ENCODE data around the gene CSMD2. TPM values are rescaled to one million over a fixed set of nuclear protein-coding genes. Genes with fewer than 3 reads are reported as not detected.
"Not testable (repeated sequence)": the region's sequence is repeated elsewhere in the genome, so short reads cannot be mapped to it uniquely, and the experiment has no call there.

Gene CSMD2
- total RNA-seq, 1 experiment from 2014 or later, result not detected

DNA sequence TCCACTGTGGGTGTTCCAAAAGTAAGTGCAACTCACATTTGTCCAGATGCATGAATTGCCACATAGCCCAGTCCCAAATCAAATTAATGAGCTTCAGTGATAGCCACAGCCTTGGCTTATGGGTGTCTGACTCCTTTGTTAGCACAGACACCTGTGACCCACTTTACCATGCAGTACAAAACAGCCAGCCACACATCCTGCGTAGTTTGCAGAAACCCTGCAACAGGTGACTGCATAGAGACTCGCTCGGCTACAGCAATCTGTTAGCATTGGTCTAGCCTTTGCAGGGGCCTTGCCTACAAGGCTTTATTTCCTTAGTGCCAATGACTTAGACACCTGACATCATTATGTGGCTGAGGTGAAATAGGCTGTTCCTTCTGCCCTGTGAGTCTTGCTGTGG lies 135.5 kb downstream of the CSMD2 start:
- in situ Hi-C loops (cut with HindIII; ENCODE audit: low pct_unique_long_range_greater_than_20kb, low sequenced_read_pairs), result no loop called here
- DNase-seq (ENCODE audit: low read depth), result no peak

DNA sequence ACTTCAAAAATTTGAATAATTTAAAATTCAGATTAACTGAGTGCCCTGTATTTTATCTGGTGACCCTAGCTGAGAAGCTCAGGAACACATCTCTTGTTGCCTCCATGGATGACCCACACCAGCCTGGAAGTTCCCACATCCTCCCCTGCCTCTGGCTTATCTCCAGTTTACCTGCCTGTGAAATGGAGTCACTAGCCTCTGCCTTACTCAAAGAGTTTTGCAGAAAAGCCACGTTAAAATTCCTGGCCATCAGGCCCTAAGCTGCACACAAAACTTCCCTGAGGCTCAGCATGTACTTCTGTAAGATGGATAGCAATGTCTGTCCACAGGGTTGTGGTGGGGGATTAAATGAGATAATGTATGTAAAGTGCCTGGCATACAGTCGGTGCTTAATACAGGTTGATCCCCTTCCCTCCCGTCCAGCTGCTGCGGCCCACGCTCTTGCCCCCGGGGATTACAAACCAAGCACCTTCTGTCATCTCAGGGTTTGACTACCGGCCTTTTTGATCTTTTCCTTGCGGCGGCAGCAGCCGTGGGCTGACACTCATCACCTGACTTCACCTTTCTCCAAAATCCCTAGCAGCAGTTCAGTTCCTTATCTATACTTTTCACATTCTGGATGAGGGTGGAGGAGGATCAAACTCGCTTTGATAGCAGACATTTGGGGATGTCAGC lies 136.5 kb downstream of the CSMD2 start:
- in situ Hi-C loops (cut with HindIII; ENCODE audit: low pct_unique_long_range_greater_than_20kb, low sequenced_read_pairs), result no loop called here
- DNase-seq (ENCODE audit: low read depth), result no peak

DNA sequence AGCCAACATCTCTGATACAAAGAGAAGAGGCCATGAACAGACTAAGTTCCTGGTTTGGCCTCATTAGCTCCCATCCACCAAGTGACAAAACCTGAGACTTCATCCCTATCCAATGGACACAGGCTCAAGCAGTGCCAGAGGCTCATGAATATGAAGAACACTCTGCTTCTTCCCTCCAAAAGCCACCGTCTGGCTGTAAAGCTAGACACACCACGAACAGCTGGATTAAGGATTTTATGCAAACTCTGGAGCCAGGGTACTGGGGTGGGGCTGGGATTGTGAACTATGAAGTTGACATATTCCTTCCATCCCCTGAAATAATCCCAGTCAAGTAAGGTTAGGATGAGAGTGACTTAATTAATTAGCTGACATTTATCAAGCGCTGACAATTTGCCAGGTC lies 139.4 kb downstream of the CSMD2 start:
- in situ Hi-C loops (cut with HindIII; ENCODE audit: low pct_unique_long_range_greater_than_20kb, low sequenced_read_pairs), result no loop called here

DNA sequence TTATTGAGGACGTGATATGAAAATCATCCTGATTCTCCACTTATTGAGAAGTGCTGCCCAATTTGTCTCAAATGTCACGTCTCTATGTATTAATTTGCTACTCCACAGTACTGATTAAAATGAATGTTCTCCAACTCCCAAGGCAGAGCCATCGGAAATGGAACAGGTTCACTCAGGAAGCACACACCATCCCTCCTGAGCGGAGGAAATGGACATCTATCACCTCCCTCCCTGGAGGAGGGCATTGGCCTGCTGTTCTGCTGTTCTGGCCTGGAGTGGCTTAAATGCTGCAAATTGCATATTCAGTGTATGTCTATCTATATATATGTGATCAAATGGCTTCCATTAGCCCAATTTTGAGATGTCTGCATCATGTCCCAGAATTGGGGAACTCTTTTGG lies 140.5 kb downstream of the CSMD2 start:
- DNase-seq (ENCODE audit: low read depth), result no peak
- in situ Hi-C loops (cut with HindIII; ENCODE audit: low pct_unique_long_range_greater_than_20kb, low sequenced_read_pairs), result no loop called here

More for the DNA sequence above, 139.4 kb downstream of the CSMD2 start:
- DNase-seq (ENCODE audit: low read depth), result no peak

DNA sequence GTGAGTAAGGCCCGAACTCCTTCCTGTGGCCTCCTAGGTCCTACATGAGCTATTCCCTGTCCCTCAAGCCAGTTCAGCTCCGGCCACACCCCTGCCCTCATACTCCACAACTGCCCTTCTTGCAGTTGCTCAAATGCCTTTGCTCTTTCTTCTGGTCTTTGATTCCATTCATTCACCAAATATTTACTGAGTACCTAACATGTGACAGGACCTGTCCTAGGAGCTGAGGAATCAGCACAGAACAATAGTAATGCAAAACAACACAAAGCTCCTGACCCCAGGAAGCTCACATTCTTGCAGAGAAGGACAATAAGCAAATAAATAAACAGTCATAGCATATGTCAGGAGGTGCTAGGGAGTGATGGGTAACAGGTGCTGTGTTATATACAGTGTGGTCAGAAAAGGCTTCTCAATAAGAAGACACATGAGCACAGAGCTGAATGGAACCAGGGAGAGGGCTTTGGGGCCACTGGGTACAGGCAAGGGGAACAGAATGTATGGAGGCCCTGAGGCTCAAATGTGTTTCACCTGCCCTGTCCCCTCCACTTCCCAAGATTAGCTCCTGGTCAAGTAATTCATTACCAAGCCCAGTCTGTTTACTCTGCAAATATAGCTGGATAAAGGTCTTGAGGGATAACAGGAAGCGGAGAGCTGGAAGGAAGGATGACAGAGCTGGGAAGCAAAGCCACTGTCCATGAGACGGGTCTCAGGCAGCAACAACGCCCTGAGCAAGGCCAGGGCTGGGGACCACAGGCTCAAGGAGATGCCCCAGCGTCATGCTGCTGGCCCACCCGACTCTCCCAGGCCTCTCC lies 145.1 kb downstream of the CSMD2 start:
- in situ Hi-C loops (cut with HindIII; ENCODE audit: low pct_unique_long_range_greater_than_20kb, low sequenced_read_pairs), result no loop called here
- DNase-seq (ENCODE audit: low read depth), result no peak

DNA sequence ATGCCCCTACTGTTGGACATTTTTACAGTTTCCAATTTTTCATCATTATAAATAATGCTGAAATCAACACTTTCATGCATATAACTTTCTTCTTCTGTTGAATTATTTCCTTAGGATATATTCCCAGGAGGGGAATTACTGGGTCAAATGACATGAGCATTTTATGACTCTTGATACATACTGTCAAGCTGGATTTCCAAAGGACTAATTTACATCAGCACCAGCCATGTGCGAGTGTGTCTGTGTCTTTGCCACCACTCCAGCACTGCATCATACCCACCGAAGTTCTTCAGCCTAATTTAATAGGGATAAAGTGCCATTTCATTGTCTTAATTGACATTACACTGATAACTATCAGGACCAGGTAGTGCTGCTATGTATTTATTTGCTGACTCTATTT lies 146.7 kb downstream of the CSMD2 start:
- in situ Hi-C loops (cut with HindIII; ENCODE audit: low pct_unique_long_range_greater_than_20kb, low sequenced_read_pairs), result no loop called here
- DNase-seq (ENCODE audit: low read depth), result no peak

DNA sequence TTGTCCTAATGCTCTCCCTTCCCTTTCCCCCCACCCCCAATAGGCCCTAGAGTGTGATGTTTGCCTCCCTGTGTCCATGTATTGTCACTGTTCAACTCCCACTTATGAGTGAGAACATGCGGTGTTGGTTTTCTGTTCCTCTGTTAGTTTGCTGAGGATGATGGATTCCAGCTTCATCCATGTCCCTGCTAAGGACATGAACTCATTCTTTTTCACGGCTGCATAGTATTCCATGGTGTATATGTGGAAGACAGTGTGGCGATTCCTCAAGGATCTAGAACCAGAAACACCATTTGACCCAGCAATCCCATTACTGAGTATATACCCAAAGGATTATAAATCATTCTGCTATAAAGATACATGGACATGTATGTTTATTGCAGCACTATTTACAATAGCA lies 148.7 kb downstream of the CSMD2 start:
- in situ Hi-C loops (cut with HindIII; ENCODE audit: low pct_unique_long_range_greater_than_20kb, low sequenced_read_pairs); DNase-seq (ENCODE audit: low read depth): not testable (repeated sequence)

DNA sequence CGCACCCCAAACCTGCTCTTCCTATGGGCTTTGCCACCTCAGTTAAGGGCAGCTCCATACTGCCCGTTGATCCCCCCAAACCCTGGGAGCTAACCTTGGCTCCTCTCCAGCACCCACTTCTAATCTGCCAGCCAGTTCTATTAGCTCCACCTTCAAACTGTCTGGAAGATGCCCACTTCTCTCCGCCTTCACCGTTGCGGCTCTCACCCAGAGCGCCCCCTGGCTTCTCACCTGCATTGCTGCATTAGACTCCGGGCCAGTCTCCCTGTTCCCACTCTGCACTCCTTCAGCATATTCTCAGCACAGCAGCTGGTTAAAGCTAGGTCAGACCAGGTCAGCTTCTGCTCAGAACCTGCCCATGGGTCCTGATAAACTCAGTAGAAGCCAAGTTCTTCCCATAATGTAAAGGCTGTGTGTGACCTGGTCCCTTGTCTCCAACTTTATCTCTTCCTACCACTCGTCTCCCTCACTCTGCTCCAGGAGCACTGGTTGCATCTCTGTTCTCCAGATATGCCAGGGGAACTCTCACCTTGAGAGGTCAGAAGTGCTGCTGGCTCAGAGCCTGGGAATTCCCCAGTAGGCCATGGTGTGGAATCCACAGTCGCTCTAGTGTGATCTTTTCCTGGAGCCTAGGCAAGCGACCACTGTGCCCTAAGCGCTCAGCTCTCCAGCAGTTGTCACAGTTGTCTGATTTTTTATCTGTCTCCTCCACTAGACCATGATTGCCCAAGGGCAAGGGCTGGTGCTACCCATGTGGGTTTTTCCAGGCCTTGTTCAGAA lies 150.9 kb downstream of the CSMD2 start:
- DNase-seq (ENCODE audit: low read depth), result no peak
- in situ Hi-C loops (cut with HindIII; ENCODE audit: low pct_unique_long_range_greater_than_20kb, low sequenced_read_pairs), result no loop called here

DNA sequence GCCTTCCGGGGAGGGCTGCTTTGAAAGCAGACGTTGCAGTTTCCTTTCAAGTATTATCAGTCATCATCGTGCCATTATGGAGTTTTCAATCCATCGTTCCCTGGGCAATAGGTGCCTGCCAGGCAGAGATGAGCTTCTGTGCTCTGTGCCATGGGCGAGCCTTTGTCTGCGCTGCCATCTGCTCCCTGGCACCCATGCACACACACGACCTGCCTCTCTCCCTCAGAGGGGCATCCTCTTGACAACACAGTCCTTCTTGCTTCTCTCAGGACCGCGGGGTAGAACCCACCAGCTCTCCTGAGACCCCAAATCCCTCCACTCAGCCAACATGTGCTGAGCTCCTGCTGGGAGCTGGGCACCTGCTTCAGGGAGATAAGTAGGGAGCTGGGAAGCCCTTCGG lies 151.9 kb downstream of the CSMD2 start:
- in situ Hi-C loops (cut with HindIII; ENCODE audit: low pct_unique_long_range_greater_than_20kb, low sequenced_read_pairs), result no loop called here
- no peak for DNase-seq (ENCODE audit: low read depth)

DNA sequence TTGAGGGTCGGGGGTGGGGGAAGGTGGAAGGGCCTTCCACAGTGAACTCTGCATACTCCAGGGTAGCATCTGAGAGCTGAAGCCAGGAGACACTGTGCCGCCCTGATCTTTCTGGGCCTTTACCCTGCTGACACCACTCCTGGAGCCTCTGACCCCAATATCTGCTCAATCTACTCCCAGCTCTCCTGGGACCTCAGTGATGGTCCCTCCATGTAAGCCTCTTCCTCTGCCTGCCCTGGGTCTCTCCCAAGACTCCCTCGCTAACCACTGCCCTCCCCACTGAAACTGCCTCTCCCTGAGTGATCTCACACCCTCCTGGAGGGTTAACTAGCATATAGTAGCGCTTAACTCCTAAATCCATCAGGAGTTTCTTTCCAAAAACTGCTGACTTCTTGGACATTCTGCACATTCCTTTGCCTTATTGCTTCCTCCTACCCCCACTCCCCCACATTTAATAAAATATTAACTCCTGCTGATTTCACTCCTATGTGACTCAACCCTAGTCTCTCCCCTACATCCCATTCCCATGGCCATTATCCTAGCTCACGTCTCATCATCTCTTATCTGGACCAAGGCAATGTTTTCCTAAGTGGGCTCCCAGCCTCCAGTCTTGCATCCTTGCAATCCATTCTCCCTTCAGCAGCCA lies 155.6 kb downstream of the CSMD2 start:
- no peak for DNase-seq (ENCODE audit: low read depth)
- in situ Hi-C loops (cut with HindIII; ENCODE audit: low pct_unique_long_range_greater_than_20kb, low sequenced_read_pairs), result no loop called here

DNA sequence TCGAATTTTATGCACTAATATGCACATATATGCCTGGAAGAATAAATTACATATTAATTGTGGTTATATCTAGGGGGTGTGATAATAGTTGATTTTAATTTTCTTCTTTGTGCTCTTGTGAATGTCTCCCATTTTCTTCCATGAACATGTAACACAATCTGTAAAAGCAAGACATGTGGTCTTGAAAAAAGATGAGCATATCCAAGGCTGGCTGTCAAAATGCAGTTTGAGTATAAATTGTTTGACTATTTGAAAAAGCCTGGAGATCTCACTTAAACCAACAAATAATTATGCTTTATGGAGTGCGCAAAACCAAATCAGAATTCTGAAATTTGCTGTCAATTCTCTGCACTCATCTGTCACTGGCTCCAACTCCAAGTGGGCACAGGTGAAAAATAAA lies 157.3 kb downstream of the CSMD2 start:
- DNase-seq (ENCODE audit: low read depth), result no peak
- in situ Hi-C loops (cut with HindIII; ENCODE audit: low pct_unique_long_range_greater_than_20kb, low sequenced_read_pairs), result no loop called here

DNA sequence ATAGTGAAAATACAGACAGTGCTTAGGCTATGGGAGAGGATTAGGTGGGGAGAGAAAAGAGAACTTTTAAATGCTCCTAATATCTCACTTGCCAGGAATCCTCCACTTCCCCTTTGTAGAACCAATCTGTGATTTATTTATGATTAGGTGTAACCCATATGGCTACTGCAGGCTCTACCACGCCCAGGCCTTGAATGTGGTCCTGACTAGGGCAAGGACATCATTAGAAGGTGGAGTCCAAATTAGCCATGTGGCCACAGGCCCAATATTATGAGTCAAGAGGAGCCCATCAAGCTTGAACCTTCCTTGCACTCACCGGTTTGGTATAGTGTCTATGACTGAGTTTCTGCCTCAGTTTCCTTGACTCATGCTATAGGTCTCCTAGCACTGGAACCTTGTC lies 159.7 kb downstream of the CSMD2 start:
- DNase-seq (ENCODE audit: low read depth), result no peak
- in situ Hi-C loops (cut with HindIII; ENCODE audit: low pct_unique_long_range_greater_than_20kb, low sequenced_read_pairs), result no loop called here

DNA sequence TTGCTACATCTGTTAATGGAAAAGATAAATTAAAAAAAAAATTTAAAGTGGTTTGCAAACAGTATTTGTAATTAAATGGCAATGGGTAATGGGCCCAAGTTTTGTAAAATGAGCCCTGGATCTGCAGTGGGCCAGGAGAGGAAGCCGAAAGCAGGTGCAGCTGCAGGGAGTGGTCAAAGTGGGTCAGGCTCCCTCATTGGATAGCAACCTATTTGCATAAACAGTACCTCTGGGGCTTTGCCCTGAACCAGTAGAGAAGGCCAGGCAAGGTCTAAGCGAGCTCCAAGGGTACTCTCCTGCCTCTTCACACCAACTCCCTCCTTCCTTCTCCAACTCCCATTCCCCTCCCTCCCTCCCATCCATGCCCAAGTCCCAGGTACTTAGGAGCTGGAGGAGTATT lies 162.2 kb downstream of the CSMD2 start:
- no peak for DNase-seq (ENCODE audit: low read depth)
- in situ Hi-C loops (cut with HindIII; ENCODE audit: low pct_unique_long_range_greater_than_20kb, low sequenced_read_pairs), result no loop called here

DNA sequence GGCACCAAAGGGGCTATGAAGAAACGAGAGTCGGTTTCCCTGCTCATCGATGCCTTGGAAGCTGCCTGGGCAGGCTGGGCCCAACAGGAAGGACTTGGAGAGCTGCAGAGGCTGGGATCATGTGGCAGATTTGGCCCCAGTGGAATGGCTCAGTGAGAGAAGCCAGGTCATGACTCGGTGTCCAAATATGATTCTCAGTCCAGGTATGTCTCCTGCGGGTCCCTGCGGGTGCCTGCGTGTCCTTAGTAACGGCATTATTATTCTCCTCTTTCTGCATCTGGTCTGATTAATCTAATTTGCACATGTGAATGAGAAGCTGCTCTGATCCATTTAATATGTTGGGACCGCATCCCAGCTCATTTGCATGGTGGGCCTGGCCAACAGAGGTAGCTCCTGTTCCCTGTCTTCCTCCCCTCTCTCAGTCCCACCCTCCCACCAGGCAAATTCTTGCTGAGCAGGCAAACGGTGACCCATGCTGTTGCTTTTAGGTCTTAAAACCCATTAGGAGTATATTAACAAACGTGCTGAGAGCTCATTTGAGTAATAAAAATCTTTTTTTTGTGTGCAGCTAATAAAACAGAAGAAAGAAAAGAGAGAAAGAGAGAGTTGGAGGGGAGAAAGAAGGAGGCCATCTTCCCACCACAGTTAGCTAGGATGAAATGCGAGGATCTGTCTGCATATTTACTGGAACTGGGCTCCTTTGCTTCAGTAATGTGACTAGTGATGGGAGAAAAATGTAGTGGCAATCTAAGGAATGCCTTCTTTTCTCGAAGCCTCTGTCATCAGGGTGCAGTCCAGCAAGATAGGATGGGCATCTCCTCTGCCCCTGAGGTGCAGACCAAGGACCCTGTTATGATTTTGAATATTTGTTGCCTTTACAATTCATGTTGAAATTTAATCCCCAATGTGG lies 167.6 kb downstream of the CSMD2 start:
- DNase-seq (ENCODE audit: low read depth), result no peak
- in situ Hi-C loops (cut with HindIII; ENCODE audit: low pct_unique_long_range_greater_than_20kb, low sequenced_read_pairs), result no loop called here

DNA sequence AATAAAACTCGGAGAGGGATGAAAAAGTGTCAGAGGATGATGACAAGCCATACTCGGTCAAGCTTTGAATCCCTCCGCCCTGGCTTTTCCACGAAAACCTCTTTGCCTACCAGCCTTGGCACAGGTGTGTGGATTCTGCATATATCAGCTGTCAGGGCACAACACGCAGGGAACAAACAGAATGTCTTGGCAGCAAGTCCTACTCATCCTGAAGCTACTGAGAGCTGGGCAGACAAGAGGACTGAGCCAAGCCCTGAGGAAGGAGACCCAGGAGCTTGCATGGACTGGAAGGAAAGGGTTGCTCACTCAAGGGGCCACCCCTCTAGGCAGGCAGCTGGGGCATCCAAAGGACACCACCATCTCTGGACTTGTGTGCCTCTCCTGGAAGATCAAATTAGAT lies 168.7 kb downstream of the CSMD2 start:
- no peak for DNase-seq (ENCODE audit: low read depth)
- in situ Hi-C loops (cut with HindIII; ENCODE audit: low pct_unique_long_range_greater_than_20kb, low sequenced_read_pairs), result no loop called here

DNA sequence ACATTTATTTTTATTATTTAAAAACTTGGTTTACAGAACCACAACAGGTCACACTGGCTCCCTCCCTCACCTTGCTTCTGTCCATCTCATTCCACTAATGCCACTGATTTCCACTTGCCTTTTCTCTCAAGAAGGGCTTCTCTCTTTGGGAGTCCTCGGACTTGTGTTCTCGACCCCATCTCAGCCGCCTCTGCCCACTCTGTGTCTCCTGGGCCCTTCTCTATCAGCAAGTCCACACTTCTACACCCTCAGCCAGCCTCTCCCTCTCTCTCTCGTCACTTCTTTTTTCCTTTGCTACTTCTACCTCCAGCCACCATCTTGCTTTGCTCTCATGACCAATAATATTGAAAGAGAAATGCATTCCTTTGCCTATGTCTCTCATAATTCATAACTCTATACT lies 171.7 kb downstream of the CSMD2 start:
- in situ Hi-C loops (cut with HindIII; ENCODE audit: low pct_unique_long_range_greater_than_20kb, low sequenced_read_pairs), result no loop called here

DNA sequence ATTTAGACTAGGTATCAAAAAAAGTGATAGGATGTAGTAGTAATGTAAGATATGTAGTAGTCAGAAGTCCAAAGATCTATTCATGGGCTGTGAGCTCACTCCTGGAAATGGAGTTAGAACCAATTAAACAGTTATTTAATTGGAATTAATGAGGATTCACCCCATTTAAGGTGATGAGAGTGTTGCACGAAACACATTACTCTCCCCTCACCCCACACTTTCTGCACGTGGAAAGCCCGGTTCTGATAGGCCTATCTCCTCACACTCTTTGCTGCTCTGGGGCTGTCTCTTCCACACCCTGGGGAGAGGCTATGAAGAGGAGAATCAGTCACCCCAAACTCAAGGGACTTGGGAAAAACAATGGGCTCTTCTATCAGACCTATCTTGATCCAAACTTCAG lies 174.7 kb downstream of the CSMD2 start:
- DNase-seq (ENCODE audit: low read depth), result no peak
- in situ Hi-C loops (cut with HindIII; ENCODE audit: low pct_unique_long_range_greater_than_20kb, low sequenced_read_pairs), result no loop called here

More for the DNA sequence above, 171.7 kb downstream of the CSMD2 start:
- DNase-seq (ENCODE audit: low read depth), result no peak

DNA sequence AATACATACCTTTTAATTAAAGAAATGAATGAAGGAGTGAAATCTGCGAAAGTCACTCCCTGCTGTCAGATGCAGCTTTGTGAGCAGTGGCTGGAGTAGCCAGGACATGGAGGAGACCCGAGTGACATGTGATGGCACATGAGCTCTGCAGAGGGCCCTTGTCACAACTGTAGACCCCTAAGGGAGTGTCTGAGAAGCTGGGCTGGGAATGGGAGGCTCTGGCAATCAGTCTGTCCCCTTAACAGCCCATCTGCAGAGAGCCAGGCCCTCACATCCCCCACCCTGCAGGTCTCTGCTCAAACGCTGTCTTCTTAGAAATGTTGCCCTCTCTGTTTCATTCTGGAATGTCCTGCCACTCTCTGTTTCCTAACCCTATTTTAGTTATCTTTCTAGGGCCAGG lies 176.9 kb downstream of the CSMD2 start:
- in situ Hi-C loops (cut with HindIII; ENCODE audit: low pct_unique_long_range_greater_than_20kb, low sequenced_read_pairs), result no loop called here
- DNase-seq (ENCODE audit: low read depth), result no peak

All from Caki2 (cell line).